Prostate gland (tissue), 2 donors: ENCODE data around the gene TGM6.

Experiments
- CTCF ChIP-seq, 4 experiments: fragments of 200-600 bp in 2 of 4; fragments of 450-650 bp in 2 of 4; sonication (generic) in 2 of 4; IDR thresholded peaks; 1 replicate in 3 of 4; 2 replicates in 1 of 4; pipeline ENCODE4 v1.5.1; 2016 to 2019; ENCODE audit warnings: antibody characterized with exemption in 4 of 4, mild to moderate bottlenecking in 2 of 4, moderate library complexity in 2 of 4
- POLR2A ChIP-seq: fragments of 450-650 bp; IDR thresholded peaks from one replicate; pipeline ENCODE4 v1.6.1; 2016; ENCODE audit warnings: antibody characterized with exemption, mild to moderate bottlenecking
- POLR2AphosphoS5 ChIP-seq: sonication (generic); formaldehyde crosslinking; IDR thresholded peaks from one replicate; pipeline ENCODE4 v1.6.1; 2017; ENCODE audit warnings: antibody characterized with exemption

- no peak for TF ChIP-seq CTCF (IDR thresholded peaks at IDR 0.05)
- TF ChIP-seq POLR2A, result no peak
- no peak for TF ChIP-seq POLR2AphosphoS5
Measured at GRCh38 chr20:2385026-2385425, 4.3 kb downstream of the TGM6 start.
